SJSA1 (cell line): ENCODE data around the gene PITPNB. TPM values are rescaled to one million over a fixed set of nuclear protein-coding genes. Genes with fewer than 3 reads are reported as not detected.

Source experiments
- DNase-seq, 2 experiments: peaks; one replicate each; pipeline ENCODE4 v3.0.0-alpha.2; 2015 to 2020; ENCODE audit warnings: low spot score in 2 of 2, low read depth in 1 of 2
- H3K27ac ChIP-seq: fragments of 250-450 bp; sonication (Bioruptor Pico); 2 replicates; pipeline ENCODE4 v1.5.1; 2020; ENCODE audit warnings: mild to moderate bottlenecking, moderate library complexity
- H3K27me3 ChIP-seq: fragments of 250-450 bp; sonication (Bioruptor Pico); replicated peaks from 2 replicates; pipeline ENCODE4 v1.5.1; 2020; ENCODE audit warnings: mild to moderate bottlenecking, moderate library complexity
- H3K36me3 ChIP-seq: fragments of 250-450 bp; sonication (Bioruptor Pico); 2 replicates; pipeline ENCODE4 v1.5.1; 2020; ENCODE audit warnings: mild to moderate bottlenecking
- H3K4me1 ChIP-seq: fragments of 250-450 bp; sonication (Bioruptor Pico); replicated peaks from 2 replicates; pipeline ENCODE4 v1.6.1; 2021; ENCODE audit warnings: mild to moderate bottlenecking
- H3K4me3 ChIP-seq: fragments of 250-450 bp; sonication (Bioruptor Pico); 2 replicates; pipeline ENCODE4 v1.5.1; 2020; ENCODE audit warnings: mild to moderate bottlenecking
- H3K9me3 ChIP-seq: fragments of 250-450 bp; sonication (Bioruptor Pico); replicated peaks from 2 replicates; pipeline ENCODE4 v1.5.1; 2020; ENCODE audit warnings: mild to moderate bottlenecking
- total RNA-seq: library from RNA; depleted of rRNA; stranded (reverse); fragments of >200 nt; shearing (Covaris generic); gene quantifications from 2 replicates; pipeline ENCODE4 v1.2.3, GENCODE V29; 2014

PITPNB gene
- total RNA-seq, 1 experiment from 2014 or later = 28.3 TPM

- H3K4me1 ChIP-seq = peaks cover 9% of the 10 kb centered on the region; the same call in 1 of the 2 replicates
- no peak overlapping the region for H3K27ac ChIP-seq
- peaks cover 87% of the 10 kb centered on the region for H3K36me3 ChIP-seq
- no peaks in the 10 kb centered on the region for H3K27me3 ChIP-seq
- DNase-seq = no peak
- H3K9me3 ChIP-seq = no peaks in the 10 kb centered on the region
- H3K4me3 ChIP-seq = no peak overlapping the region
Measured at GRCh38 chr22:27906241-27906640, 12.8 kb downstream of the PITPNB start.

GRCh38 chr22:27905653-27906052 lies 13.4 kb downstream of the PITPNB start:
- Histone ChIP-seq H3K4me3 (no peak overlapping the region), H3K4me1 (peaks cover 9% of the 10 kb centered on the region; the same call in 1 of the 2 replicates), H3K27ac (no peak overlapping the region), H3K9me3 (no peaks in the 10 kb centered on the region), H3K27me3 (no peaks in the 10 kb centered on the region), H3K36me3 (peaks cover 87% of the 10 kb centered on the region)
- DNase-seq = no peak

DNA sequence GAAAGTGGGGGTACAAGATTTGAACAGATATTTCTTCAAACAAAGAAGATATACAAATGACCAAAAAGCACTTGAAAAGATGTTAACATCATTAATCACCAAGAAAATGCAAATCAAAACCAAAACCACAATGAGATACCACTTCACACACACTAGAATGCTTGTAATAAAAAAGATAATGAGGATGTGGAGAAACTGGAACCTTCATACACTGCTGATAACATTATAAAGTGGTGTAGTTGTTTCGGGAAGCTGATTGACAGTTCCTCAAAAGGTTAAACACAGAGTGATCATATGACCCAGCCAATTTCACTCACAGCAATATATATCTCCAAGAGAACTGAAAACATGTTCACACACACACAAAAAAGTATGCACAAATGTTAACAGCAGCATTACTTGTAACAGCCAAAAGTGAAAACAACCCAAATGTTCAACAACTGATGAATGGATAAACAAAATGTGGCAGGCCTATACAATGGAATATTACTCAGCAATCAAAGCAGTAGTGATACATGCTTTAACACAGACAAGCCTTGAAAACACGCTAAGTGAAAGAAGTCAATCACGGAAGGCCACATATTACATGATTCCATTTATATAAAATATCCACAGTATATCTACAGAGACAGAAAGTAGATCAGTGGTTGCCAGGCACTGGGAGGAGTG lies 15.1 kb downstream of the PITPNB start:
- no peak overlapping the region for H3K4me3 ChIP-seq
- DNase-seq = no peak
- peaks cover 87% of the 10 kb centered on the region for H3K36me3 ChIP-seq
- H3K4me1 ChIP-seq = peaks cover 9% of the 10 kb centered on the region; the same call in 1 of the 2 replicates
- no peaks in the 10 kb centered on the region for H3K27me3 ChIP-seq
- H3K9me3 ChIP-seq = no peaks in the 10 kb centered on the region
- no peak overlapping the region for H3K27ac ChIP-seq

DNA sequence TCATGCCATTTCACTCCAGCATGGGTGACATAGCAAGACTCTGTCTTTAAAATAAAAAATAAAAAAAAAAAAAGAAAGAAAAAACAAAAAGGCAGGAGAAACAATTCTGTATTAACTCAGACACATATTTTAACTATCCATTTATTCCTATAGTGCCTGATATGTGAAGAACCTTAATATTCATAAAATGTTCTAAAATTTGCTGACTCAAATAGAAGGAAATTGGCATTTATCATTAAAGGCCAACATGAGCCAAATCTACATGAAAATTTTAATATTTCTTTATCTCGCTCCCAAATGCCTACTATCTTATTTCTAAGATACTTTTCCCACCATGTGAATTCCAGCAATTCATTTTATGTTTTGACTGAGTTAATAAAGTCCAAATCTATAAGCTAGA lies 18.9 kb downstream of the PITPNB start:
- no peaks in the 10 kb centered on the region for H3K9me3 ChIP-seq
- H3K27me3 ChIP-seq = no peaks in the 10 kb centered on the region
- H3K36me3 ChIP-seq = peaks cover 89% of the 10 kb centered on the region
- no peak overlapping the region for H3K27ac ChIP-seq
- H3K4me1 ChIP-seq = no peaks in the 10 kb centered on the region
- no peak for DNase-seq
- H3K4me3 ChIP-seq = no peak overlapping the region

DNA sequence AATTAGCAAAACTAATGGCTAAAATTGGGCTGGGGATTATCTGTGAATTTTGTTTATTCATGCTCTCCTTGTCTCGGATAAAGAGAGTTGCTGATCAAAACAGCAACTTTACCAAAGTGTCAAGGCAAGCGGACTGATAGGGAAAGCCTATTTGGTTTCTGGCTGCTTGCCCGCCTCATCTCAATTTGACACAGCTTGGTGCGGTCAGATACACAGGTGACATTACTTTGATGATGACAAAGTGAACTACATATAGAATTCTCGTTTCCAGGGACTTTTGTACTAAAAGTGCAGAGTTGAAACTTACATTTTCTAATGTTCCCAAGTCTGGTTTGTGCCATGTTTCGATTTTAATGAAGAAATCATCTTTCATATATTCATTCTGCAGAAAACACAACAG lies 22.8 kb downstream of the PITPNB start:
- H3K27ac ChIP-seq = no peak overlapping the region

GRCh38 chr22:27895600-27895999 lies 23.5 kb downstream of the PITPNB start:
- H3K9me3 ChIP-seq = no peaks in the 10 kb centered on the region
- no peaks in the 10 kb centered on the region for H3K27me3 ChIP-seq
- peaks cover 93% of the 10 kb centered on the region for H3K36me3 ChIP-seq
- no peak overlapping the region for H3K4me3 ChIP-seq
- no peaks in the 10 kb centered on the region for H3K4me1 ChIP-seq
- DNase-seq = no peak
- H3K27ac ChIP-seq = no peak overlapping the region

More for the DNA sequence above, 22.8 kb downstream of the PITPNB start:
- H3K36me3 ChIP-seq = peaks cover 93% of the 10 kb centered on the region
- no peak for DNase-seq
- H3K4me1 ChIP-seq = no peaks in the 10 kb centered on the region
- H3K9me3 ChIP-seq = no peaks in the 10 kb centered on the region
- no peaks in the 10 kb centered on the region for H3K27me3 ChIP-seq
- no peak overlapping the region for H3K4me3 ChIP-seq

DNA sequence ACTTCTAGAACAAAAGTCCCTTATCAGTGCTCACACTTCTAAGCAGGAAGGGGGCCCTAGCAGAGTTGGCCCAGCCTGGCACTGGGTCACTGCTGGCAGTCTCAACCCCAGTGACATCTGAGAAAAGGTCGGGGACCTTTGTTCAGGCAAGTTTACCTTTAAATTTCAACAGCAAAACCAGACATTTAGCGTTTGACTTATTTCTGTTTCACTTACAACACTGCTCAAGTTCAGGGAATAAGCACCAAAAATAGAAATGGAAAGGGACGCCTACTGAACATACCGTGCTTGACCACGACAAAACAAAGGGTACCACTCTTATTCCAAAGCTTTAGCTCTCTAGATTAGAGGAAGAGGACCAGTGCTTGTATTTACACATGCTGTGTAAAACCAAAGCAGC lies 26.2 kb downstream of the PITPNB start:
- no peak for DNase-seq
- Histone ChIP-seq H3K4me1 (peaks cover 1% of the 10 kb centered on the region; the same call in 1 of the 2 replicates), H3K36me3 (peaks cover 96% of the 10 kb centered on the region), H3K9me3 (no peaks in the 10 kb centered on the region), H3K4me3 (no peak overlapping the region), H3K27me3 (no peaks in the 10 kb centered on the region), H3K27ac (no peak overlapping the region)

- DNase-seq = no peak
- Histone ChIP-seq H3K27me3 (no peaks in the 10 kb centered on the region), H3K9me3 (no peaks in the 10 kb centered on the region), H3K27ac (no peak overlapping the region), H3K36me3 (peaks cover 94% of the 10 kb centered on the region), H3K4me1 (peaks cover 8% of the 10 kb centered on the region), H3K4me3 (no peak overlapping the region)
Measured at GRCh38 chr22:27892064-27892463, 27.0 kb downstream of the PITPNB start.

- Histone ChIP-seq H3K36me3 (peaks cover 83% of the 10 kb centered on the region), H3K4me1 (peaks cover 27% of the 10 kb centered on the region), H3K27ac (no peak overlapping the region), H3K4me3 (no peak overlapping the region), H3K9me3 (no peaks in the 10 kb centered on the region), H3K27me3 (no peaks in the 10 kb centered on the region)
- DNase-seq = no peak
Measured at GRCh38 chr22:27888310-27888709, 30.7 kb downstream of the PITPNB start.

GRCh38 chr22:27886843-27887151 lies 32.3 kb downstream of the PITPNB start:
- DNase-seq = peak in 1 of 2 experiments; percentile 26
- Histone ChIP-seq H3K4me3 (no peak overlapping the region), H3K36me3 (peaks cover 76% of the 10 kb centered on the region), H3K27me3 (no peaks in the 10 kb centered on the region), H3K4me1 (peaks cover 32% of the 10 kb centered on the region), H3K9me3 (no peaks in the 10 kb centered on the region), H3K27ac (peak overlapping the region; percentile 72)

DNA sequence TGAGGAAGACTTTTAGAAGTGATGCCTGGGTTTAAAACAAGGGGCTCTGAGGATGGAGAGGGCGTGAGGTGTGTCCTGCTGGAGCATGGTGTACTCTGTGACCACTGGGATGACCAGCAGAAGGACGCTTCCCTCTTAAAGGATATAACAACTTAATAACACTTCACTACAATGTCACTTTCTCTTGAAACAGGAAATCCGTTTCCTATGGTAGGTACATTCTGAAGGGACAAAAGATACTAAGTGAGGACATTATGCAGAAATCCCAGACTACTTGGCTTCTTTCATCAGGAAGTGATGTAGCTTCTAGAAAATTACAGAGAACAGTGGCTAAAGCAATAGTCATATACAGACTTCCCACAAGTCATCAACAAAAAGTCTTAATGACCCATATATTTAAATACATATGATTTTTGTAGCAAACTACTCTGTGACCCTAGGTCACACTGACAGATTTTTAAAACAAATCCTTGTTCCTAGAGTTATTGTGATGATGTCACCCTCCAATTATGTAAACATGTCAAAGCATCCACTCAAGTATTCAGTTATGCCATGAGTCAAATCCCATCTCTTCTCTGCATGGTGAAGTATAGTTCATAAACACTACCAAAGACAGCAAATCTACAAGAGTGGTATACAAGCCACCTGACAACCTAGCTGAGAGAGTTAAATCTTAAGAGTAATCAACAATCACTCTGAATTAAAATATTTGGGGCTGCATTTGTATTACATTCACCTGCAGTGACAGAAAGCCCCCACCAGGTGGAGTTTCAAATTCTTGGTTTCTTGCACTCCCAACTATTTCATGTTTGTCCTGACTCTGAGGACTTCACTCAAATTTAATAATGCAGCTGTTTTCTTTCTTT lies 32.8 kb downstream of the PITPNB start:
- peaks cover 36% of the 10 kb centered on the region for H3K4me1 ChIP-seq
- peak overlapping the region; percentile 72 for H3K27ac ChIP-seq
- H3K4me3 ChIP-seq = no peak overlapping the region
- peak in 1 of 2 experiments; percentile 90 for DNase-seq
- peaks cover 71% of the 10 kb centered on the region for H3K36me3 ChIP-seq
- no peaks in the 10 kb centered on the region for H3K9me3 ChIP-seq
- H3K27me3 ChIP-seq = no peaks in the 10 kb centered on the region

GRCh38 chr22:27883656-27884350 lies 35.3 kb downstream of the PITPNB start:
- no peak overlapping the region for H3K4me3 ChIP-seq
- DNase-seq = no peak
- peaks cover 58% of the 10 kb centered on the region for H3K36me3 ChIP-seq
- H3K27me3 ChIP-seq = no peaks in the 10 kb centered on the region
- H3K4me1 ChIP-seq = peaks cover 44% of the 10 kb centered on the region
- no peaks in the 10 kb centered on the region for H3K9me3 ChIP-seq
- no peak overlapping the region for H3K27ac ChIP-seq

DNA sequence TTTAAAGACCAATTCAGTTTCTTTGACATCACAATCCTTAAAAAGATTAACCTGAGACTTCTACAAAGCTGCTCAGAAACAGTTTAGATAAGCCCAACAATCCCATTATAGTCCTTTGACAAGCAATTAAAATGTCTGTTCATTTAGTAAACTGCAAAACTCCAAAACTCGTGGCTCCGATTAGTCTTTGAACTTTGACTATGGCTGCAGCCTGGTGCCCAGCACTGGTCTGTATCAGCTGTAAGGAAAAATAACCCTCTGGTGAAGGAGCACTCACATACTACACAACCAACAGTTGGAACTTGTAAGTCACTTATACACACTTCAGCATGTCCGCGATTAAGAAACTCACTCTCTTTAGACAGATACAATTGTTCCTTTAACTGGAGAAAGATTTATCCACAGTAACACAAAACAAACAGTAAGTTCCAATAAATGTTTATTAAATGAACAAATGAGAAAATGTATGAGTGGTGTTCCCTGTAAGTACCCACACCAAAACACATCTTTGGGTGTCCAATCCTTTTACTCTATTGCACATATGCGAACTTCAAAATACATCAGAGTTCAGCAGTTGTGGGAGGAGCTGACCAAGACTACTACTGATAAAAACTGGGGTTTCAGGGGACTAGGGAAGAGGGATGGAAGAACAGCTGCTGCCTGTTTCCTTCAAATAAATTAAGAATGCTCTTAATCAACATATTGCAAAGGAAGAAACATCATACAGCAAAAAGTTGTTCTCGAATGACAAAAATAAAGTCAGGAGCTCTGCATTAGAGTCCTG lies 36.4 kb downstream of the PITPNB start:
- DNase-seq = no peak
- Histone ChIP-seq H3K4me3 (no peak overlapping the region), H3K4me1 (peaks cover 42% of the 10 kb centered on the region), H3K27me3 (no peaks in the 10 kb centered on the region), H3K9me3 (no peaks in the 10 kb centered on the region), H3K27ac (no peak overlapping the region), H3K36me3 (peaks cover 56% of the 10 kb centered on the region)
